IPS-18c (cell line): ENCODE data around the gene SLCO3A1.
"Not testable (repeated sequence)": the region's sequence is repeated elsewhere in the genome, so short reads cannot be mapped to it uniquely, and the experiment has no call there.

ENCODE experiments used
- H3K4me3 ChIP-seq: 2 replicates; pipeline ENCODE4 v1.7.0; 2013; ENCODE audit warnings: low read depth, mild to moderate bottlenecking, low read length, moderate library complexity; ENCODE audit not compliant: insufficient read depth
- H3K9me3 ChIP-seq: one replicate; pipeline ENCODE4 v1.6.1; 2013; ENCODE audit warnings: mild to moderate bottlenecking, low read length, moderate library complexity; ENCODE audit not compliant: control insufficient read depth, insufficient read depth

SLCO3A1 gene

GRCh38 chr15:92166029-92166428 is 312.5 kb downstream of the SLCO3A1 start:
- no peaks in the 10 kb centered on the region for H3K9me3 ChIP-seq
- H3K4me3 ChIP-seq = no peak overlapping the region

GRCh38 chr15:92166751-92167405 is 313.4 kb downstream of the SLCO3A1 start:
- H3K4me3 ChIP-seq = no peak overlapping the region
- no peaks in the 10 kb centered on the region for H3K9me3 ChIP-seq

DNA sequence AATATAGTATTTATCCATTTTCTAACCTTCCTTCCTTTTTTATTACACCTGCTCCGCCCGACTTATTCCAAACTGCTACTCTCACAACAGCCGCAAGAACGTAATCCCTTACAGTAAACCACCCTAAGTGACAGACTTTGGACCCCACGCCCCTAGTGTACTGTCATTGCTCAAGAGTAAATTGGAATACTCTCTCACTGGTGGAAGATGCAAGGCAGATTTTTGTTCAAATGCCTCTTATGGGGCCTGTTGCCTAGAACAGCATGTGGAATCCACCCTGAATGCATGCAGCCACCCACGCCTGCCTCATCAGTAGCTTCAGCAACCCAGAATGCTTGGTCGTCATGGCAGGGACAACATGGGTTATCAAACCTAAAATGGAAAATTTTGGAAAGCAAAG is 313.9 kb downstream of the SLCO3A1 start:
- Histone ChIP-seq H3K9me3 (no peaks in the 10 kb centered on the region), H3K4me3 (no peak overlapping the region)

DNA sequence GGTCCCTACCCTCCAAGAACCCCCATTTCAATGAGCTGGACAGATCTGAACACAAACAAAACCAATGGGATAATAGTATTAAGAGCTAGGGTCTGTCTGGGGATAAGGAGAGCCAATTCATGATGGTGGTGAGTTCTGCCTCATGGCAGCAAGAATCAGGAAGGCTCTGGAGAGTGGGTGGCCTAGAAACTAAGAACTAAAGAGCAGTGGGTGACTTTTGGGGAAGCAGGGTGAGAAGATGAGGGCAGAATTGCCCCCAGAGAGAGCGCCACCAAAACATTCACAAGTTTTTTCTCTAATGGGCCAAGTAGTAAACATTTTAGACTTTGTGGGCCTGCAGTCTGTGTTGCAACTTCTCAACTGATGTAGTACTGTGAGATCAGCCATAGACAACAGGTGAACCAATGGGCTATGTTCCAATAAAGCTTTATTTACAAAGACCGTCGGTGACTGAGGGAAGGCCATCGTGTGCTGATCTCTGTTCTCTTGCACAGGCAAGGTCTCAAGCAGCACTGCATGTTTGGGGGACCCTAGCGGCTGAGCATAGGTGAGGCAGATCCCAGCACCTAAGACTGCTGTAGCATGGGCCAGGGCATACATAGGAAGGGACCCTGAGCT is 314.7 kb downstream of the SLCO3A1 start:
- H3K9me3 ChIP-seq = no peaks in the 10 kb centered on the region

GRCh38 chr15:92170897-92171296 is 317.4 kb downstream of the SLCO3A1 start:
- Histone ChIP-seq H3K9me3 (no peaks in the 10 kb centered on the region), H3K4me3 (no peak overlapping the region)

More for the DNA sequence above, 314.7 kb downstream of the SLCO3A1 start:
- no peak overlapping the region for H3K4me3 ChIP-seq

DNA sequence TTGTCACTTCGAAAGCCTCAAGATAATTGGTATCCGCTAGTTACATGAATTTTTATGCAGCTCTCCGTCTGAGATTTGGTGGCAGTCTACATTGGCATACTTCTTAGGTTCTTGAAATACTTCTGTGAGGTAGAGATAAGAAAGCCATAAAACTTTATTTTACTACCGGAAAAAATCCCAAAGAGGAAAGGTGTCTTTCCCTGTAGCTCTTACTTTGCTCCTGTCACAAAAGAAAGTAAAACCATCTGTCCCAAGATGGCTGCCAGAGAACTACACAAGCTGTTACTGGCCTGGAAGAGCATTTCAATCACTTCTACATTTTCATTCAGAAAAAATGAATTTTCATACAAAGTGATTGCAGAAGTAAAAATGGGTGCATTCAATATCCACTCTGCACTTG is 325.4 kb downstream of the SLCO3A1 start:
- Histone ChIP-seq H3K9me3 (no peaks in the 10 kb centered on the region), H3K4me3 (no peak overlapping the region)

- H3K4me3 ChIP-seq = no peak overlapping the region
- H3K9me3 ChIP-seq = no peaks in the 10 kb centered on the region
These were observed 330.6 kb downstream of the SLCO3A1 start for GRCh38 chr15:92184142-92184541.

DNA sequence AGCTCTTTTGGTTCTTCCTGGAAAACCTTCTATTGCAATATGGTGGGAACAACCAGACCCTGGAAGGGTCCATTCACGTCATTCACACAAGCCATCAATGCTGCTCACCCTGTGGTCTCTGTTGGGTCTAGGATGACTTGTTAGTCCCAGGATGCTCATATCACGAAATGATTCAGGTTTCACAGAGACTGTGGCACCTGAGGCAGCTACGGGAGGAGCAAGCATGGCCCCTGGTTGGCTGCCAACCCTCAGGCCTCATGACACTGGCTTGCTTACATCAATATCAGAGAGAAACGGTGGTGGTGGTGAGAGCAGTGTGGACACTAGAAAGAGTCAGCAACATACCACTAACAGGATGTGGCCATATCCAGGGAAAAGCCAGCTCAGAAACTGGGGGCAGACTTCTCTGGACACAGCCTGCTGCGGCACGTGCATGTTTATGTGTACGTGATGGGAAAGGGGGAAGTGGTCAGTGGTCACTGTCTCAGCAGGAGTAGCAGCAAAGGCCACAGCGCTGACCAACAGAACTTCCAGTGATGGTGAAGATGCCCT is 331.2 kb downstream of the SLCO3A1 start:
- Histone ChIP-seq H3K9me3 (no peaks in the 10 kb centered on the region), H3K4me3 (no peak overlapping the region)

GRCh38 chr15:92187975-92188374 is 334.5 kb downstream of the SLCO3A1 start:
- Histone ChIP-seq H3K9me3 (no peaks in the 10 kb centered on the region), H3K4me3 (no peak overlapping the region)

GRCh38 chr15:92189166-92189565 is 335.7 kb downstream of the SLCO3A1 start:
- Histone ChIP-seq H3K4me3 (no peak overlapping the region), H3K9me3 (no peaks in the 10 kb centered on the region)

DNA sequence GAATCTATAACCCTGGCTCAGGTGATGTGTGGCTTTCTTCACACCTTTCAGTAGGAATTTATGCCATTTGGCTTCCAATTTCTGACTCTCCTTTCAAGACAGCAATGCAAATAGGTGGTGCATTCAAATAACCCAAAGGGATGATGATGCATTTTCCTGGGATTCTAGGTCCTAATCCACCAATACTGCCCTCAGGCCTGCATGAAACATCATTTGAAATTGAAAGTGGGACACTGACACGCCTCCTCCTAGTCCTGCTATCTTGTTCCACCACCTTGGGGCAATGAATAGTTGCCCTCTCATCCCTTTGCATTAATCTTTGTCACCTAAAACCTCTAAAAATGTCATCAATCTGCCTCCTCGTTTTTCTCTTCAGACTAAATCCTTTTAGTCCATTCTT is 341.7 kb downstream of the SLCO3A1 start:
- no peak overlapping the region for H3K4me3 ChIP-seq
- no peaks in the 10 kb centered on the region for H3K9me3 ChIP-seq

- Histone ChIP-seq H3K4me3 (no peak overlapping the region), H3K9me3 (peaks cover 3% of the 10 kb centered on the region)
These were observed 342.8 kb downstream of the SLCO3A1 start for GRCh38 chr15:92196342-92196741.

DNA sequence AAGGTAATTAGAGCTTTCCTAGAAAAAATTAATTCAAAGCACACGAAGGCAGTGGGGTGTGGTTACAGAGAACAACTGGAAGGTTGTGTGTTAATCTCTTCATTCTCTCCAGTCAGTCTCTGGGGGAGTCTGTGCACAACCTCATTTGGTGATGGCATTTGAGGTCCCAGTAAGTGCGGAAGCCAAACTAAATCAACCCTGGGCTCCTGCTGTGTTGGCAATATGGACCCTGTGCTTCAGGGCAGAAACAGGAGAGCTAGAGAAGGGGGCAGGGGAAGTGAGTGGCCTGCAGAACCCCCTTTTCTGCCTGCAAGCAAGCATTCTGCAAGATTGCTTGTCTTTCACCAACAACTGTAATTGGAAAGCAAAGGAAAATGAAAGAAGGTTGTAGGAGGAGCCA is 344.2 kb downstream of the SLCO3A1 start:
- Histone ChIP-seq H3K4me3 (no peak overlapping the region), H3K9me3 (peaks cover 3% of the 10 kb centered on the region)

DNA sequence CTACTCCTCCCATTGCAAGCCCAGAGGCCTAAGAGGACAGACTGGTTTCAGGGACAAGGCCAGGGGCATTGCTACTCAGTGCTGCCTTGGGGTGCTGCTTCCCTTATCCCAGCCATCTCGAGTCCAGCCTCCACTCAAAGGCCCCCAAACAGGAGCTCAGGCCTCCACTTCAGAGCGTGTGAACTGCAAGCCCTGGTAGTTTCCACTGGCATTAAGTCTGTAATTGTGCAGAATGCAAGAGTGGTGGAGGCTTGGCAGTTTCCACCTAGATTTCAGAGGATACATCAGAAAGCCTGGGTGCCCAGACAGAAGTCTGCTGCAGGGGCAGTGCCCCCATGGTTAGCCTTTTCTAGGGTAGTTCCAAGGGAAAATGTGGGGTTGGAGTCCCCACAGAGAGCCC is 347.4 kb downstream of the SLCO3A1 start:
- no peak overlapping the region for H3K4me3 ChIP-seq
- H3K9me3 ChIP-seq = peaks cover 3% of the 10 kb centered on the region

DNA sequence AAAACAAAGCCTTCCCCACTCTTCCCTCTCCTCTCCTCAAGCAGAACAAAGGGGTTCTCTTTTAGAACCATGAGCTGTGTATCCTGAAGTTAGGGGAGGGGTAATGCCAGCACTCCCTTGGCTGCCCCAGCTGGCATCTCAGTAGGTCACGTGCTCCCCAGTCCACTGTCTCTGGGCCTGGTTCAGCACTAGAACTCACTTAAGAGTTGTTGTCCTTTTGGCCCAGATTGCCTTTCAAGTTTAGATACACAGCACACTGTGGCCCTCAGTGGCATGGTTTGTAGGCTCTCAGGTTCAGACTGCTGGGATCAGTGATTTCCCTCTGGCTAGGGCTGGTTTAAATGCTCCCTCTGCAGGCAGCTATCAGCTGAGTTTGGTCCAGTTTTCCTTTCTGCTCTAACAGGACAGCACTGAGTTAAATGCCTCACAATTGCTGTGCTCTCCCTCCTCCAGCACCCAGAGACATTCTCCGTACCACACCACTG is 351.8 kb downstream of the SLCO3A1 start:
- H3K4me3 ChIP-seq = no peak overlapping the region

GRCh38 chr15:92207601-92208000 is 354.1 kb downstream of the SLCO3A1 start:
- not testable (repeated sequence) for H3K4me3 ChIP-seq, H3K9me3 ChIP-seq

More for the DNA sequence above, 351.8 kb downstream of the SLCO3A1 start:
- H3K9me3 ChIP-seq = peaks cover 3% of the 10 kb centered on the region
